NCI-H748 treated with DMSO at 0.1 percent for 48 hours (cell line): Measurements from ENCODE around the gene NDUFC1.

Source experiments
- DNase-seq: peaks from one replicate; lab custom pipeline; 2025; lab: John Stamatoyannopoulos, UW

Gene NDUFC1

DNA sequence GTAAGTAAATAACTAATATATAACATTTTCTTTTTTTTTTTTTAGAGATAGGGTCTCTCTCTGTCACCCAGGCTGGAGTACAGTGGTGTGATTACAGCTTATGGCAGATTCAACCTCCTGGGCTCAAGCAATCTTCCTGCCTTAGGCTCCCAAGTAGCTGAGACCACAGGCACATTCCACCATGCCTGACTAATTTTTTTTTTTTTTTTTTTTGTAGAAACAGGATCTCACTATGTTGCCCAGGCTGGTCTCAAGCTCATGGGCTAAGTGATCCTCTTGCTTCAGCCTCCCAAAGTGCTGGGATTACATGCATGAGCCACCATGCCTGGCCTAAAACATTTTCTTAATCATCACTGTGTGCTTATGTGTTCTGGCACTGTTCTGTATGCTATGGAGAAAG lies 55.0 kb downstream of the NDUFC1 start:
- DNase-seq: no peak

DNA sequence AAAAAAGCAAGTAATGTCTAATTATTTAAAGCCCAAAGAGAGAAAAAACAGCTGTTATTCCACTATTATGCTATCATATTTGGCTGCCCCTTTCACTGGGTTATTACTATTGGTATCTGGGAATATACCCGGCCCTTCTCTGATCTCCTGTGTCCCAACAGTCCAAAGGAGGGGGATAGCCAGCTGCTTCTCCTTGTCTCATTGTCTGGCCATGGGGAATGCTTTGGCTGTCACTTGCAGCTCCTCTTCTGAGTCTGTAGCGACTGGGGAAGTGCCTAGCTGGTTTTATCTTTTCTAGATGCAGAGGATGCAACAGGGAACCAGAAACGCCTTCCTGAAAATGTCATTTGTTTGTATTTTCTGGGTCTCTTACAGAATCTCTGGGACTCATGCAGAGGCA lies 56.1 kb downstream of the NDUFC1 start:
- no peak for DNase-seq

DNA sequence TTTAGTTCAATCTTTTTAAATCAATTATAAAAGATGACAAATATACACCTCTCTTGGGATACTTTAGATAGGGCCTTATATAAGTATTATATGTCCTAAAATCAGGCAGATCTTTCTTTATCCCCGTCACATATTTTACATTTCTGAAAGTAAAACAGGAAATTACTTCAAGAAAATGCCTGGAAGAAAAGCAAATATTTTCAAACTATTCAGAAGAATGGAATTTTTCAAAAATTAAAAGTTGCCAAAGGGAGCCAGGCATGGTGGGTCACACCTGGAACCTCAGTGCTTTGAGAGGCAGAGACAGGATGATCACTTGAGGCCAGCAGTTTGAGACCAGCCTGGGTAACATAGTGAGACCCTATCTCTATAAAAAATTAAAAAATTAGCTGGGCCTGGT lies 56.7 kb downstream of the NDUFC1 start:
- no peak for DNase-seq

DNA sequence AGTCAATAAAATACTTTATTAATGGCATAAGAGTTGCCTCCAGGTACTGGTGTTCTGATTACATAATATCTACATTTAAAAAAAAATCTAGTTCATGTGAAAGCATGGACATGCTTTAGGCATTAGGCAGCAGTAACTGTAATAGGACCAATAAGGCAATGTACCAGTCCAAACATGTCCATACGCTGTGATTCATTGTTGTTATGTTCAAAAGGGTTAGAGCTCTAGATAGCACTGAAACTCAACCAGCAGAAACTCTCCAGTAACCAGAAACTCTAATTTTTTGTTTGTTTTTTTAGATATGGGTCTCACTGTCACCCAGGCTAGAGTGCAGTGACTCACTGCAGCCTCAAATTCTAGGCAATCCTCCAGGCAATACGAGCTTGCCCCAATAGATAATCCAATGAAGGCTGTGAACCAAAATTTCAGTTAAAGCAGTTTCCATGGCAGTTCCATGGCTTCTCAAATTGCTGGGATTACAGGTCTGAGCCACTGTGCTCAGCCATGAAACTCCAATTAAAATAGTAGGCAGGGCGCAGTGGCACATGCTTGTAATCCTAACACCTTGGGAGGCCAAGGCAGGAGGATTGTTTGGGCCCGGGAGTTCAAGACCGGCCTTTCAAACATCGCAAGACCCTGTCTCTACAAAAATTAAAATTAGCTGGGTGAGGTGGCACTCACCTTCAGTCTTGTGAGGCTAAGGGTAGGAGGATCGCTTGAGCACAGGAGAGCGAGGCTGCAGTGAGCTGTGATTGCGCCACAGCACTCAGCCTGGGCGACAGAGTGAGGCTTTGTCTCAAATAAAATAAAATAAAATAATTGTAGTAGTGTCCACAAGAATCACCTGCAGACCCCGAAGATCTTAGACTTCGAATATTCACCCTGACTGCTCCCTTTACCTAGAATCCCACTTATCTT lies 58.6 kb downstream of the NDUFC1 start:
- no peak for DNase-seq

DNA sequence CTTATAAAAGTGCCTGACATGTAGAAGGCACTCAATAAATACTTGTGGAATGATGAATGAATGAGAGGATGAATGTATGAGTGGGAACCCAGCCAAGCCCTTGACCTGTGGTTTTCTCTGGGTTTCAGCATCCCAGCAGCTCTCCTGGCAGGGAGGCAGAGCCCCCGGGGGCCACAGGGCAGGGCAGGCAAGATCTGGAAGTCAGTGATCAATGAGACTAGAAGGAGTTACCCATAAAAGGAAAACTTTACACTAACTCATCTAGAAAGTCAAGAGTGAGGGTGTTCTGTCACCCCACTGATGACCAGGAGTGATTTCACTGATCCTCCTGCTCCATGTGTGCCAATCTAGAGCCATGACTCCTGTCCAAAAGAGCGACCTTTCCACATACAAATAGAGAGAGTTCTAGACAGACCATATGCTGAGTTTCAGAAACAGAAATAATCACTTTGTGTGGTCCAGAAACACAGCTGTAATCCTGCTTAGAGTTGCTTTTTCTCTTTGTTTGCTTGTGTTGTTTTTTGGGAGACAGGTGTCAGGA lies 59.7 kb downstream of the NDUFC1 start:
- DNase-seq: no peak

DNA sequence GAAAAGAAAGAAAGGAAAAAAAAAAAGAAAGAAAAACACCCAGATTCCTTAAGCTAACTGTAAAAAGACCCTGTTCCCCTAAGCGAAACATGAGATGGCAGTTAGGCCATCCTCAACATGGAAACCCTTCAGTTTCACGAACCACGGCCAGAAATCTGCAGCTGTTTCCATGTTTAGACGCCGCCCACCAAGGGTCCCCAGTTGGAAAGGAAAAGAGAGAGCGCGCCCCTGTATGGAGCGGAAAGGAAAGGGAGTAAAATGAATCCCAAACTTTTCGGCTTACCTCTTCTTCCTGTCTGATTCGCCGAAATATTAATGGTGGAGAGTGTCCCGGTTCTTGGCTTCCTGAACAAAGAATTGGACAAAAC lies 60.5 kb downstream of the NDUFC1 start:
- no peak for DNase-seq

DNA sequence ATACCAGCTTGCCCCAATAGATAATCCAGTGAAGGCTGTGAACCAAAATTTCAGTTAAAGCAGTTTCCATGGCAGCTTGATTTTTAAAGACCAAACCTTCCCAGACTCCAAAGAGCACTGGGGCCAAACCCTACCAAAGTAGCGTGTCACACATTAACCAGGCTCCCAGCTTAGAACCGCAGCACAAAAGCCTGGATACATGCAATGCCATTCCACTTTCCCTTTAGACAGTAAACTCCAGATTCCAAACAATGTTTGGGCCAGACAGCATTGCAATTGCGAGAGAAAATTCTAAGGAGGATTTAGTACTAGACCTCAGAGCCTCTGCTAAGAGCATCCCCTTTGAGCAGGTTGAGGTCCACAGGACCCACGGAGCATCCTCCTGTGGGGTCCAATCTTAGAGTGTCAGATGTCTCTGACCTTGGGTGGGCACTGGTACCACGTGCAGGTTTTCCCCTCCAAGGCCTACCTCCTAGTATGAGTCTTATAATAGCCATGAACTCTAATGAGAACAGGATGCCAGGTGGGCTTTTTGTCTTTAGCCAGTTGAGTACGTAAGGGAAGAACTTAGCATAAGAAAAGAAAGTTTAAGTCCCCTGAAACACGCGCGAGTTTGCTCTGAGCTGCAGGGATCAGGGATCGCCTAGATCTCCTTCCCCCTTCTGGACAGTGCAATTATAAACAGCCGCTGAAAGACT lies 61.0 kb downstream of the NDUFC1 start:
- DNase-seq: no peak
